Tibial nerve (tissue), 4 donors: ENCODE data around the gene C1orf159. TPM values are rescaled to one million over a fixed set of nuclear protein-coding genes. Genes with fewer than 3 reads are reported as not detected.

ENCODE experiments used
- DNase-seq, 2 donors: peaks; one replicate each; pipeline ENCODE4 v3.0.0-alpha.2; 2019; ENCODE audit warnings: low spot score in 2 of 2
- H3K27ac ChIP-seq, 4 donors: fragments of 200-600 bp; sonication (generic) in 3 of 4; one replicate each; pipeline ENCODE4 v1.5.1; 2017 to 2019; ENCODE audit warnings: mild to moderate bottlenecking in 1 of 4
- H3K27me3 ChIP-seq, 2 donors: fragments of 200-600 bp; sonication (generic) in 1 of 2; one replicate each; pipeline versions ENCODE4 v1.5.1 to v1.6.0; 2017 to 2019
- H3K36me3 ChIP-seq, 3 donors: fragments of 200-600 bp; sonication (generic); one replicate each; pipeline ENCODE4 v1.5.1; 2018 to 2019
- H3K4me1 ChIP-seq, 4 donors: fragments of 200-600 bp; sonication (generic) in 3 of 4; one replicate each; pipeline ENCODE4 v1.5.1; 2017 to 2019
- H3K4me3 ChIP-seq, 4 donors: fragments of 200-600 bp; sonication (generic) in 3 of 4; one replicate each; pipeline ENCODE4 v1.5.1; 2017 to 2019; ENCODE audit warnings: mild to moderate bottlenecking in 1 of 4, moderate library complexity in 1 of 4
- H3K9me3 ChIP-seq, 4 donors: fragments of 200-600 bp; sonication (generic) in 3 of 4; one replicate each; pipeline ENCODE4 v1.5.1; 2017 to 2019
- CTCF ChIP-seq, 5 experiments: fragments of 200-600 bp in 3 of 5; fragments of 450-650 bp in 2 of 5; sonication (generic) in 3 of 5; IDR thresholded peaks; one replicate each; pipeline ENCODE4 v1.5.1; 2016 to 2019; ENCODE audit warnings: antibody characterized with exemption in 5 of 5, mild to moderate bottlenecking in 3 of 5, moderate library complexity in 2 of 5
- EP300 ChIP-seq, 2 donors: sonication (generic); formaldehyde crosslinking; IDR thresholded peaks; one replicate each; pipeline ENCODE4 v1.6.1; 2017; ENCODE audit warnings: antibody characterized with exemption in 2 of 2, mild to moderate bottlenecking in 1 of 2
- POLR2A ChIP-seq, 2 donors: fragments of 450-650 bp; IDR thresholded peaks; one replicate each; pipeline ENCODE4 v1.6.1; 2017; ENCODE audit warnings: antibody characterized with exemption in 2 of 2, mild to moderate bottlenecking in 2 of 2, moderate library complexity in 2 of 2
- WGBS, 2 donors: methylation state at CpG; one replicate each; pipeline ENCODE4 v1.1.5; 2018; 5-methylcytosine and 5-hydroxymethylcytosine counted together
- total RNA-seq, 4 donors: library from RNA; depleted of rRNA; stranded (reverse); fragments of >200 nt; gene quantifications; one replicate each; pipeline ENCODE4 v1.1.0, GENCODE V29; 2016

Gene C1orf159
- total RNA-seq, 4 donors from 2014 or later, result 18.4 to 29.4 (median 23.1) TPM

- no peaks in the 10 kb centered on the region for H3K9me3 ChIP-seq
- H3K4me1 ChIP-seq, result no peaks in the 10 kb centered on the region
- no peak overlapping the region for H3K27ac ChIP-seq
- no peaks in the 10 kb centered on the region for H3K27me3 ChIP-seq
- DNase-seq, result no peak
- WGBS, 2 donors, result 93 to 97% methylated on average over 9 to 22 of the region's 28 CpGs
- no peak overlapping the region for H3K4me3 ChIP-seq
- H3K36me3 ChIP-seq, result peaks cover 0 to 30% (median 0%) of the 10 kb centered on the region in 3 donors
- no peak for TF ChIP-seq CTCF (IDR thresholded peaks at IDR 0.05)
- no peak for TF ChIP-seq EP300 (IDR thresholded peaks at IDR 0.05)
- TF ChIP-seq POLR2A (IDR thresholded peaks at IDR 0.05), result no peak
These were observed 23.6 kb downstream of the C1orf159 start for GRCh38 chr1:1092149-1092855.

- 90 to 95% methylated on average over 24 to 28 of the region's 28 CpGs for WGBS, 2 donors
- DNase-seq, result no peak
- Histone ChIP-seq H3K4me1 (no peaks in the 10 kb centered on the region), H3K9me3 (no peaks in the 10 kb centered on the region), H3K4me3 (no peak overlapping the region), H3K27me3 (no peaks in the 10 kb centered on the region), H3K36me3 (peaks cover 0 to 37% (median 0%) of the 10 kb centered on the region in 3 donors), H3K27ac (no peak overlapping the region)
- no peak for TF ChIP-seq CTCF (IDR thresholded peaks at IDR 0.05)
- no peak for TF ChIP-seq POLR2A (IDR thresholded peaks at IDR 0.05)
- no peak for TF ChIP-seq EP300 (IDR thresholded peaks at IDR 0.05)
These were observed 24.3 kb downstream of the C1orf159 start for GRCh38 chr1:1091344-1092148.

- 93% methylated on average over 35 to 39 of the region's 45 CpGs for WGBS, 2 donors
- Histone ChIP-seq H3K9me3 (no peaks in the 10 kb centered on the region), H3K4me1 (no peaks in the 10 kb centered on the region), H3K36me3 (peaks cover 0 to 46% (median 0%) of the 10 kb centered on the region in 3 donors), H3K4me3 (no peak overlapping the region), H3K27me3 (no peaks in the 10 kb centered on the region), H3K27ac (no peak overlapping the region)
- DNase-seq, result no peak
- TF ChIP-seq EP300 (IDR thresholded peaks at IDR 0.05), result no peak
- TF ChIP-seq POLR2A (IDR thresholded peaks at IDR 0.05), result no peak
- no peak for TF ChIP-seq CTCF (IDR thresholded peaks at IDR 0.05)
These were observed 25.2 kb downstream of the C1orf159 start for GRCh38 chr1:1090424-1091343.

- no peak for DNase-seq
These were observed 26.0 kb downstream of the C1orf159 start for GRCh38 chr1:1089731-1090423.

More at GRCh38 chr1:1089731-1090423, 26.0 kb downstream of the C1orf159 start:
- no peak overlapping the region for H3K27ac ChIP-seq
- WGBS, 2 donors, result 91 to 93% methylated on average over 21 of the region's 22 CpGs
- no peaks in the 10 kb centered on the region for H3K27me3 ChIP-seq
- no peaks in the 10 kb centered on the region for H3K4me1 ChIP-seq
- peaks cover 0 to 54% (median 0%) of the 10 kb centered on the region in 3 donors for H3K36me3 ChIP-seq
- H3K4me3 ChIP-seq, result no peak overlapping the region
- H3K9me3 ChIP-seq, result no peaks in the 10 kb centered on the region
- TF ChIP-seq POLR2A (IDR thresholded peaks at IDR 0.05), result no peak
- no peak for TF ChIP-seq EP300 (IDR thresholded peaks at IDR 0.05)
- TF ChIP-seq CTCF (IDR thresholded peaks at IDR 0.05), result no peak
